ENCODE data around the gene PRADC1.

Gene PRADC1

GRCh38 chr2:73237168-73237567 is 4.1 kb upstream of the PRADC1 start:
- Mint-ChIP-seq H3K4me1 (peaks cover 26 to 45% of the 10 kb centered on the region in 2 donors), H3K9me3 (no peaks in the 10 kb centered on the region), H3K27me3 (no peaks in the 10 kb centered on the region), H3K27ac (peak overlapping the region; percentile 7), H3K4me3 (peak overlapping the region; percentile 0 to 3), H3K36me3 (peaks cover 15 to 23% of the 10 kb centered on the region in 2 donors)
- no peak for DNase-seq
- no peak for ATAC-seq (replicated peaks)

GRCh38 chr2:73235315-73236028 is 2.4 kb upstream of the PRADC1 start:
- Mint-ChIP-seq H3K27ac (peak overlapping the region; percentile 98), H3K9me3 (no peaks in the 10 kb centered on the region), H3K4me3 (peak overlapping the region; percentile 94 to 95), H3K27me3 (no peaks in the 10 kb centered on the region), H3K36me3 (peaks cover 15 to 23% of the 10 kb centered on the region in 2 donors), H3K4me1 (peaks cover 26 to 45% of the 10 kb centered on the region in 2 donors)
- ATAC-seq (replicated peaks) (no peak), DNase-seq (no peak)

GRCh38 chr2:73233932-73234832 is 1.1 kb upstream of the PRADC1 start, which contains the start of gene CCT7:
CCT7 (plus strand) TSS chr2:73234308; CDS start chr2:73234379, 71 bp downstream.
- Mint-ChIP-seq H3K4me3 (peak within 1 kb of the TSS; percentile 94 to 95), H3K9me3 (no peaks in the 10 kb centered on the region)

GRCh38 chr2:73232403-73233153 is 461 bp downstream of the PRADC1 start:
- peaks cover 23 to 37% of the 10 kb centered on the region in 2 donors for H3K4me1 Mint-ChIP-seq
- no peaks in the 10 kb centered on the region for H3K27me3 Mint-ChIP-seq
- H3K27ac Mint-ChIP-seq: peak overlapping the region; percentile 98
- H3K4me3 Mint-ChIP-seq: peak overlapping the region; percentile 94 to 95
- DNase-seq: no peak
- peak; percentile 6 to 7 for ATAC-seq (replicated peaks)
- H3K9me3 Mint-ChIP-seq: no peaks in the 10 kb centered on the region
- H3K36me3 Mint-ChIP-seq: peaks cover 19 to 35% of the 10 kb centered on the region in 2 donors

More at GRCh38 chr2:73233932-73234832, 1.1 kb upstream of the PRADC1 start, which contains the start of gene CCT7:
- Mint-ChIP-seq H3K4me1 (peaks cover 26 to 45% of the 10 kb centered on the region in 2 donors), H3K36me3 (peaks cover 17 to 29% of the 10 kb centered on the region in 2 donors), H3K27ac (peak within 1 kb of the TSS; percentile 98), H3K27me3 (no peaks in the 10 kb centered on the region)
- DNase-seq (peak; percentile 86), ATAC-seq (replicated peaks) (peak; percentile 76 to 78)

- Mint-ChIP-seq H3K4me3 (no peak overlapping the region), H3K27ac (no peak overlapping the region)
- no peak for DNase-seq
These were observed 4.4 kb downstream of the PRADC1 start for GRCh38 chr2:73228631-73229030.

GRCh38 chr2:73227086-73227485 is 6.0 kb downstream of the PRADC1 start:
- Mint-ChIP-seq H3K4me1 (peaks cover 0 to 7% of the 10 kb centered on the region in 2 donors), H3K27me3 (no peaks in the 10 kb centered on the region), H3K36me3 (peaks cover 14 to 42% of the 10 kb centered on the region in 2 donors), H3K27ac (no peak overlapping the region), H3K4me3 (no peak overlapping the region), H3K9me3 (no peaks in the 10 kb centered on the region)
- DNase-seq (no peak), ATAC-seq (replicated peaks) (no peak)

More at GRCh38 chr2:73228631-73229030, 4.4 kb downstream of the PRADC1 start:
- Mint-ChIP-seq H3K27me3 (no peaks in the 10 kb centered on the region), H3K4me1 (peaks cover 6 to 9% of the 10 kb centered on the region in 2 donors), H3K36me3 (peaks cover 7 to 27% of the 10 kb centered on the region in 2 donors), H3K9me3 (no peaks in the 10 kb centered on the region)
- ATAC-seq (replicated peaks): no peak

GRCh38 chr2:73225513-73226360 is 7.3 kb downstream of the PRADC1 start:
- Mint-ChIP-seq H3K27me3 (no peaks in the 10 kb centered on the region), H3K4me1 (peaks cover 0 to 7% of the 10 kb centered on the region in 2 donors), H3K4me3 (no peak overlapping the region), H3K27ac (no peak overlapping the region), H3K9me3 (no peaks in the 10 kb centered on the region), H3K36me3 (peaks cover 19 to 55% of the 10 kb centered on the region in 2 donors)
- no peak for DNase-seq
- no peak for ATAC-seq (replicated peaks)

GRCh38 chr2:73223821-73224220 is 9.2 kb downstream of the PRADC1 start:
- DNase-seq (no peak), ATAC-seq (replicated peaks) (no peak)
- no peaks in the 10 kb centered on the region for H3K9me3 Mint-ChIP-seq
- H3K4me3 Mint-ChIP-seq: no peak overlapping the region
- peaks cover 15 to 64% of the 10 kb centered on the region in 2 donors for H3K36me3 Mint-ChIP-seq
- no peaks in the 10 kb centered on the region for H3K27me3 Mint-ChIP-seq
- peaks cover 3 to 7% of the 10 kb centered on the region in 2 donors for H3K4me1 Mint-ChIP-seq
- no peak overlapping the region for H3K27ac Mint-ChIP-seq

- Mint-ChIP-seq H3K4me1 (peaks cover 15 to 28% of the 10 kb centered on the region in 2 donors), H3K9me3 (no peaks in the 10 kb centered on the region), H3K27ac (no peak overlapping the region), H3K4me3 (no peak overlapping the region), H3K36me3 (peaks cover 15 to 40% of the 10 kb centered on the region in 2 donors), H3K27me3 (no peaks in the 10 kb centered on the region)
- no peak for ATAC-seq (replicated peaks)
- no peak for DNase-seq
These were observed 14.7 kb downstream of the PRADC1 start for GRCh38 chr2:73218298-73218697.

- no peaks in the 10 kb centered on the region for H3K9me3 Mint-ChIP-seq
- ATAC-seq (replicated peaks) (no peak), DNase-seq (no peak)
- peaks cover 15 to 36% of the 10 kb centered on the region in 2 donors for H3K36me3 Mint-ChIP-seq
- H3K4me3 Mint-ChIP-seq: no peak overlapping the region
- peaks cover 17 to 30% of the 10 kb centered on the region in 2 donors for H3K4me1 Mint-ChIP-seq
- H3K27me3 Mint-ChIP-seq: no peaks in the 10 kb centered on the region
- no peak overlapping the region for H3K27ac Mint-ChIP-seq
These were observed 15.2 kb downstream of the PRADC1 start for GRCh38 chr2:73217826-73218225.

GRCh38 chr2:73217160-73217559 is 15.9 kb downstream of the PRADC1 start:
- Mint-ChIP-seq H3K4me1 (peaks cover 17 to 33% of the 10 kb centered on the region in 2 donors), H3K9me3 (no peaks in the 10 kb centered on the region), H3K27ac (no peak overlapping the region), H3K36me3 (peaks cover 9 to 30% of the 10 kb centered on the region in 2 donors), H3K4me3 (no peak overlapping the region), H3K27me3 (no peaks in the 10 kb centered on the region)
- no peak for DNase-seq
- no peak for ATAC-seq (replicated peaks)

GRCh38 chr2:73215254-73215653 is 17.8 kb downstream of the PRADC1 start:
- ATAC-seq (replicated peaks) (no peak), DNase-seq (no peak)
- Mint-ChIP-seq H3K27ac (peak overlapping the region; percentile 67), H3K4me3 (peak overlapping the region; percentile 92 to 95), H3K9me3 (no peaks in the 10 kb centered on the region), H3K36me3 (peaks cover 2 to 13% of the 10 kb centered on the region in 2 donors), H3K4me1 (peaks cover 17 to 34% of the 10 kb centered on the region in 2 donors), H3K27me3 (peaks cover under 1 to 1% of the 10 kb centered on the region in 2 donors)

Data from stimulated activated naive B cell treated with anti-CD40 and anti-IgM and Interleukin-4, amounts not matched to agents 10 μg/mL and 1 μg/mL and 100 μg/mL, for 72 hours (primary cell).